Panc1 (cell line): ENCODE data around the gene EPHA10.

Experiments used
- CTCF ChIP-seq: fragments of 450-650 bp; IDR thresholded peaks from 2 replicates; pipeline ENCODE4 v1.5.1; 2017; ENCODE audit warnings: mild to moderate bottlenecking
- SIN3A ChIP-seq: IDR thresholded peaks from 2 replicates; pipeline ENCODE4 v1.6.1; 2012; ENCODE audit warnings: low read depth, mild to moderate bottlenecking, low read length, moderate library complexity, borderline replicate concordance; ENCODE audit not compliant: insufficient read depth

- TF ChIP-seq CTCF (peak; percentile 63), SIN3A (no peak)
Measured at GRCh38 chr1:37765916-37766664, 1.2 kb upstream of the EPHA10 start.
